Measurements from ENCODE around the gene FASN. TPM values are rescaled to one million over a fixed set of nuclear protein-coding genes. Genes with fewer than 3 reads are reported as not detected.

The FASN gene
- total RNA-seq, 2 donors from 2014 or later = 16.3 to 388 TPM

- intact Hi-C loops (cut with DNase I) = no loop called here
- ATAC-seq = no peak
- no peak for DNase-seq
Measured at GRCh38 chr17:82063424-82064415, 34.3 kb downstream of the FASN start.

GRCh38 chr17:82062984-82063368 is 35.1 kb downstream of the FASN start:
- intact Hi-C loops (cut with DNase I) = no loop called here
- H3K4me3 ChIP-seq = no peak overlapping the region
- no peak for TF ChIP-seq POLR2A (IDR thresholded peaks at IDR 0.05)
- TF ChIP-seq, protein P1, sequence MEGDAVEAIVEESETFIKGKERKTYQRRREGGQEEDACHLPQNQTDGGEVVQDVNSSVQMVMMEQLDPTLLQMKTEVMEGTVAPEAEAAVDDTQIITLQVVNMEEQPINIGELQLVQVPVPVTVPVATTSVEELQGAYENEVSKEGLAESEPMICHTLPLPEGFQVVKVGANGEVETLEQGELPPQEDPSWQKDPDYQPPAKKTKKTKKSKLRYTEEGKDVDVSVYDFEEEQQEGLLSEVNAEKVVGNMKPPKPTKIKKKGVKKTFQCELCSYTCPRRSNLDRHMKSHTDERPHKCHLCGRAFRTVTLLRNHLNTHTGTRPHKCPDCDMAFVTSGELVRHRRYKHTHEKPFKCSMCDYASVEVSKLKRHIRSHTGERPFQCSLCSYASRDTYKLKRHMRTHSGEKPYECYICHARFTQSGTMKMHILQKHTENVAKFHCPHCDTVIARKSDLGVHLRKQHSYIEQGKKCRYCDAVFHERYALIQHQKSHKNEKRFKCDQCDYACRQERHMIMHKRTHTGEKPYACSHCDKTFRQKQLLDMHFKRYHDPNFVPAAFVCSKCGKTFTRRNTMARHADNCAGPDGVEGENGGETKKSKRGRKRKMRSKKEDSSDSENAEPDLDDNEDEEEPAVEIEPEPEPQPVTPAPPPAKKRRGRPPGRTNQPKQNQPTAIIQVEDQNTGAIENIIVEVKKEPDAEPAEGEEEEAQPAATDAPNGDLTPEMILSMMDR (IDR thresholded peaks at IDR 0.05) = no peak
- H3K27me3 ChIP-seq = no peaks in the 10 kb centered on the region
- 73 to 83% methylated on average over 4 to 8 of the region's 9 CpGs for WGBS, 2 donors
- no peak for DNase-seq
- peaks cover 3 to 9% of the 10 kb centered on the region in 2 donors for H3K36me3 ChIP-seq (replicated peaks in 1 of 2; ENCODE audit: insufficient read depth in 1 of 2, low read depth in 2 of 2)
- H3K9me3 ChIP-seq = no peaks in the 10 kb centered on the region
- ATAC-seq = no peak
- no peak overlapping the region for H3K27ac ChIP-seq
- peaks cover 33% of the 10 kb centered on the region for H3K4me1 ChIP-seq

More at GRCh38 chr17:82063424-82064415, 34.3 kb downstream of the FASN start:
- TF ChIP-seq POLR2A (IDR thresholded peaks at IDR 0.05) = no peak
- TF ChIP-seq, protein P1 (IDR thresholded peaks at IDR 0.05) = no peak
- Histone ChIP-seq H3K36me3 (replicated peaks in 1 of 2; ENCODE audit: insufficient read depth in 1 of 2, low read depth in 2 of 2) (peaks cover 3 to 9% of the 10 kb centered on the region in 2 donors), H3K27ac (peak overlapping the region in 1 of 4 donors; percentile 64), H3K27me3 (no peaks in the 10 kb centered on the region), H3K4me3 (no peak overlapping the region), H3K9me3 (no peaks in the 10 kb centered on the region), H3K4me1 (peaks cover 33% of the 10 kb centered on the region)
- 45 to 61% methylated on average over 7 to 18 of the region's 20 CpGs for WGBS, 2 donors

DNA sequence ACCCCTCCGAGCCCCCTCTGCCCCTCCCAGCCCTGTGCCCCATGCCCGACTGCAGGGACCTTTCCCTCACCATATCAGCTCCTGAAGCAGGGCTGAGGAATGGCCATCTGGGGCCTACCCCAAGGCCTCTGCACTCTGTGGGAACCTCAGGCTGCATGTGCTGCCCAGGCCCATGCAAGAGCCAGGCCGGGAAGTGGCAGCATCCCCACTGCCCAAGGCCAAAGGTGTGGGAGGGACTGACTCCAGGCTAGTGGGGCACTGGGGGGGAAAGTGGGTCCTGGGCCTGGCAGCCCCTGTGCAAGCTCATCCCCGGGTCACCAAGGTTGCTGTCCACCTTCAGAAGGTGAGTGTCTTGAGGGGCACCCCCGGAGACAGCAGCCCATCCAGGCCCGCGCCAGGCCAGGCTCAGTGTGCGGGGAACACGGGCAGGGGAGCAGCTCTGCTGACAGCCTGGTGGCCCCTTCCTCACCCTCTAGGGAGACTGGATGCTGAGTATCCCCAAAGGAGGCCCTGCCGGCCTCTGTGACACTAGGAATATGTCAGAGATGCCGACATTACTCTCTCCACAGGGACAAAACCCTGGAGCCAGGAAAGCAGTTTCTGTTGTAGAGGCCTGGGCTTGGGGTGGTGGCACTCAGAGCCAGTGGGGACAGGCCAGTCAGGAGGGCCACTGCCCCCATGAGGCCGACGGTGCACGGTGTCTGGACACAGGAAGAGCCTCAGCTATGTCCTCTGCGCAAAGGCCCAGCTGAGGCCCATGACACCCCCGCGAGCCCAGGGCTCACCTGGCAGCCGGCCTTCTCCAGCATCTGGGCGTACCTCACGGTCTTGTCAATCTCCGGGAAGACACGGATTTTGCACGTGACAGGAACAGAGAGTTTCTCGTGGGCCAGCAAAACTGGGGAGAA is 35.7 kb downstream of the FASN start:
- DNase-seq = no peak
- Histone ChIP-seq H3K27me3 (no peaks in the 10 kb centered on the region), H3K4me1 (peaks cover 33% of the 10 kb centered on the region), H3K36me3 (replicated peaks in 1 of 2; ENCODE audit: insufficient read depth in 1 of 2, low read depth in 2 of 2) (peaks cover 3 to 11% of the 10 kb centered on the region in 2 donors), H3K9me3 (no peaks in the 10 kb centered on the region), H3K27ac (no peak overlapping the region), H3K4me3 (no peak overlapping the region)
- intact Hi-C loops (cut with DNase I) = no loop called here
- WGBS, 2 donors = 69 to 83% methylated on average over 2 to 22 of the region's 24 CpGs
- no peak for ATAC-seq
- TF ChIP-seq POLR2A (IDR thresholded peaks at IDR 0.05) = no peak
- TF ChIP-seq, protein P1 (IDR thresholded peaks at IDR 0.05) = no peak

DNA sequence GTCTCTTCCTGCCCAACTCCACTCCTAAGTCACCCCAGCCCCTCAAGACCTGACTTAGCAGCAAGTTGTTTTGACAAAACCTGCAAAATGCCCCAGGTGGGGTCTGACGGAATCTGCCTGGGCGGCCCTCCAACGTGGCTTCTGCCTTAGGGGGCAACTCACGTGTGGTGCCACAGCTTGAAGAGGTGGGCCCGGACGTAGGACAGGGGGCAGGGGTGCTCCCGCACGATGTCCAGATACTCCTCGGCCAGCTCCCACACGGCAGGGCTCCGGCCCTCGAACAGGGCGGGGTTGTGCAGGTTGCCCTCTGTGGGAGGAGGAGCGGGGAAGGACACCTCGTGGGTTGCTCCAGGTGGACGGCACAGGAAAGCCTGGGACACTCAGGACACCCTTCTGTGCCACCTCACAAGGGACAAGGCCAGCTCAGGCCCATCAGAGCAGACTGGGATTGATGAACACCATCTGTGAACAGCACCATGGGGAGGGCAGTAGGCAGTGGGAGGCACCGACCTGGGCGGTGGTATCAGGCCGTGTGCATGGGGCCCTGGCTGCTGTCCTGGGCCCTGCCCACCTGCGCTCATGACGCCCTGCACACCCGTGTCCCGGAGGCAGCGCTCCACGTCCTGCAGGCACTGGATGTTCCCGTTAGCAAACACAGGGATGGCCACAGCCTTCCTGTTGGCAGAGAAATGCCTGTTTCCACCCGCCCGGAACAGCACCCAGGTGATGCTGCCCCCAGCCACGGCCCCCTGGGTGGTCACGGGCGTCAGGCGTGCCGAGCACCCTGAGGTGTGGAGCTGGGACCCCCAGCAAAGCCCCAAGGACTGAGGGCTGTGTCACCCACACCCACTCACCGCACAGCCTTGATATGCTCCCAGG is 36.8 kb downstream of the FASN start:
- Histone ChIP-seq H3K4me1 (peaks cover 28% of the 10 kb centered on the region), H3K27ac (no peak overlapping the region), H3K36me3 (replicated peaks in 1 of 2; ENCODE audit: insufficient read depth in 1 of 2, low read depth in 2 of 2) (peaks cover 3 to 20% of the 10 kb centered on the region in 2 donors), H3K9me3 (no peaks in the 10 kb centered on the region), H3K27me3 (no peaks in the 10 kb centered on the region), H3K4me3 (no peak overlapping the region)
- WGBS, 2 donors = 85 to 94% methylated on average over 5 to 29 of the region's 34 CpGs
- intact Hi-C loops (cut with DNase I) = no loop called here
- TF ChIP-seq, protein P1 (IDR thresholded peaks at IDR 0.05) = no peak
- TF ChIP-seq POLR2A (IDR thresholded peaks at IDR 0.05) = no peak
- DNase-seq (no peak), ATAC-seq (no peak)

All from body of pancreas (tissue), 4 donors.